GM19372 (cell line): Measurements from ENCODE around the gene ICA1.
"Not testable (repeated sequence)": the region's sequence is repeated elsewhere in the genome, so short reads cannot be mapped to it uniquely, and the experiment has no call there.

Experiments used
- ATAC-seq: cut with Tn5 transposase; IDR thresholded peaks from one replicate; pipeline ENCODE4 v1.9.1; 2021; ENCODE audit warnings: mild to moderate bottlenecking, low read depth, moderate library complexity; ENCODE audit not compliant: unreplicated experiment

ICA1 gene

DNA sequence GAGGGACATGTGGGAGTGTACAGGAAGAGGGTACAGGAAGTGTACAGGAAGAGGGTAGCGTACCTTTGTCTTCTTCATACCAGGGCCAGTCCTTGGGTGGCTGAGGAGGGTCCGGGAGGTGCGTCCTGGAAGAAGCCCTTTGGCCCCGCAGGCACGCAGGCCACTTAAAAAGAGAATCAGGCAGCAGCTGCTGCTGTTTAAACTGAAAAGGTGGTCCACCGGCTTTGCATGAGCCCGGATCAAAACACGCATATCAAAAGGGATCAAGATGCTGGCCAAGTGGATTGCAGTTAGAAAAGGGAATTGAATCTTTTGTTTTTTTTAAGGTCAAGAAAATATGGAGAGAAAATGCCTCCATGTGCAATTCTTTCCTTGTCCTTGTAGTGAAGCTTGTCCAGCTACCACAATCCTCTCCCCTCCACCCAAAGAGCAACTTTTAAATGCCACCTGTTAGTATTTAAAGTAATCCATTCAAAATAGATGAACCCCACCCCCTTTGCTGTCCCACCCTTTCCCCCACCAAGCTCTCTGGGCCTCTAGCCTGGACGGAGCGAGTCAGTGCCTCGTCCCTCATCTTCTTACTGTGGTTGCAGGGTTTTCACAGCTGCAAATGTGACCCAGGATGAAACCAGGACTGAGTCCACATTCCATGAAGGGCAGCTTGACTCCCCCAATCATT, 150.5 kb downstream of the ICA1 start:
- no peak for ATAC-seq

DNA sequence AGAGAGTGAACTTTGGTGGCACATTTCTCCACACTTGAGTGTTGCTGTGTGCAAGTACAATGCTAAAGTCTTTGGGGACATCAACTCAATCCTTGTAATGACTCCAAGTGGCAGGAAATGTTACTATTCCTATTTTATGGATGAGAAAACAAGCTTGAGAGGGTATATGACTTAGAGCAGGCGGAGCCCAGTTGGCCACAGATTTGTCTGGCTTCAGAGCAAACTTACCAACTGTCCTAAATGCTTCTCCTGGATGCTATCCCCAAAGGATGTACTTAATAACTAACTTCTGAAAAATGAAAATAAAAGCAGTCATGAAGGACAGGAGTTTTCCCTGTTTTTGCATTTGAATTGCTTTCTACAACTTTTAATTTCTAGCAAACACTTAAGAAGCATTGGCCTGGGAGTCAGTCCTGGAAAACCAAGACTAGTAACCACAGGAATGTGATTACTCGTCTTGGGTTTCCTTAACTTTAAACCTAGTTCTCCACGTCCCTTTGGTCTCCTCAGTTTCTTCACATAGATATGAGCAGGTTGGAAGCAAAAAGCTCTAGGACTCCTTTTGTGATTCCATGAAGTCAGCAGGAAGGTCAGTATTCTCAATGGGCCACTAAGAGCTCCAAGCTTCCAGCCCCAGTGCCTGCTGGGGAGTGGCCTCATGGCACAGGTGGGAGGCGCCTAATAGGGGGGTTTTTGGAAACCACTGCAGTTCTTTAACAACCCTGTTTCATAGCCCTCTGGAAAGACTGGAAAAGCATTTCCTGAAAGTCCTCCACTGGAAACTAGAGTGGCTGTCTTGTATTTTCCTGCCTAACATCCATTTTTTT, 152.6 kb downstream of the ICA1 start:
- no peak for ATAC-seq

GRCh38 chr7:8105449-8106095, 156.4 kb downstream of the ICA1 start:
- ATAC-seq: no peak

GRCh38 chr7:8103282-8103681, 158.7 kb downstream of the ICA1 start:
- no peak for ATAC-seq

GRCh38 chr7:8101292-8101691, 160.7 kb downstream of the ICA1 start:
- ATAC-seq: not testable (repeated sequence)

GRCh38 chr7:8094164-8095140, 167.5 kb downstream of the ICA1 start:
- ATAC-seq: no peak

GRCh38 chr7:8092140-8092539, 169.8 kb downstream of the ICA1 start:
- ATAC-seq: no peak

- ATAC-seq: no peak
These were observed 172.8 kb downstream of the ICA1 start for GRCh38 chr7:8089036-8089780.

DNA sequence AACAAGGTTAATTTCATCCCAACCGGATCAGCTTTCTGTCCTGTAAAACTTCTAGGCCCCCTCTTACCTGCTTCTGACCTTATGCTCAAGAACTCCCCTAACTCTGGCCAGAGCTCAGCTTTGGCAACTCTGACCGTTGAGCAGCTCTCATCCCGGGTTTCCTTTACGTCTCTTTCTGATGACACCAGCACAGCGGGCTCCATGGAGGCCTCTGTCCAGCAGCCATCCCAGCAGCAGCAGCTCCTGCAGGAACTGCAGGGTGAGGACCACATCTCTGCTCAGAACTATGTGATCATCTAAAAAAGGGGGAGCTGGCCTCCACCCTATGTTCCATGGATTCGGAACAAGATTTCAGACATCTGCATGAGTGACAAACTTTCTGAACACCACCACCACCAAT, 175.7 kb downstream of the ICA1 start:
- ATAC-seq: no peak

DNA sequence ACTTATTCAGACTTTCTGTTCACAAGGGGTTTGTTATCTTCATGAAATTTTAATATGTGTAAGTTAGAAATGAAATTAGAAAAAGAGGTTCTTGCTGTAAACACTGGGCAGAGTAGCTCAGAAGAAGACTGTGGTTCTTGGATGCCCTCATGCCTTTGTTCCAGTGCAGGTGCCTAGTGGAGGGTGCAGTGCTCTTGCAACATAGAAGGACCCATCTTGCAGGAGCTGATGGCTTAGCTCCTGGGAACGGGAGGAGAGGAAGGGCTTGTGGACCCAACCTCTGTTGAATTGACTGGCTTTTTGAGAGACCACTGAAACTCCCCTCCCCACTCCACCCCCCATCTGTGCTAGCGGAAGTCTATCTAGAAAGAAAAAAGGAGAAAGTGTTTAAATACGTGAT, 176.5 kb downstream of the ICA1 start:
- ATAC-seq: no peak

DNA sequence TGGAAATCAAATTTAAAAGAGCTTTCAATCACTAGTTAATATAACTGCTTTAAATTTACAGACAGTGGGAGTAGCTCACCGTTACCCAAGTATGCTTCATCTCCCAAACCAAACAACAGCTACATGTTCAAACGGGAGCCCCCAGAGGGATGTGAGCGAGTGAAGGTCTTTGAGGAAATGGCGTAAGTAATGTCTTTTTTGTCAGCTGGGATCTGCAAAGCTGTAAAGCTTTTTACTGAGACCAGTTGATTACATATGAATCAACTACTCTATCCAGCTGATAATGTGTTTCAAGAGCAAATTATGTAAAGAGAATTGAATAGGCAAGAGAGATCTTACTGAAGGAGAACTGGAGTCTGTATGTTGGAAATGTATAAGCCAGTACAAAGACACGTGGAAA, 177.1 kb downstream of the ICA1 start:
- ATAC-seq: no peak

DNA sequence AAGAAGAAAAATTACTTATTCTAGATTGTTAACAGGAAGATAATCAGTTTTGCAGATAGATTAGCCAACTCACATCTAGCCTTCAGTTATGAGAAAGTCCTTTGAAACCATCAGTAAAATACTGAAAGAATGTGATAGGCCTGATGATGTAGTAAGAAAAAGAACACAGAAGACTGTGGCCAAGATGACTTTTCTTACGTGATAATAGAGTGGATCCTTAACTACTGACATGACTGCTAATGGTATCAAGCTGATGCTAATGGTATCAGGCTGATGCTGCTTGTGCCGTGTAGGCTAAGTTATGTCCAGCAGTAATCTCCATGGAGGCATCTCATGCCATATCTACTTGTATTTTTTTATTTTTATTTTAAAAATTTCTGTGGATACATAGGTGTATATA, 179.2 kb downstream of the ICA1 start:
- ATAC-seq: no peak

- ATAC-seq: no peak
These were observed 183.5 kb downstream of the ICA1 start for GRCh38 chr7:8078418-8078817.

GRCh38 chr7:8070451-8071180, 191.4 kb downstream of the ICA1 start:
- ATAC-seq: no peak

DNA sequence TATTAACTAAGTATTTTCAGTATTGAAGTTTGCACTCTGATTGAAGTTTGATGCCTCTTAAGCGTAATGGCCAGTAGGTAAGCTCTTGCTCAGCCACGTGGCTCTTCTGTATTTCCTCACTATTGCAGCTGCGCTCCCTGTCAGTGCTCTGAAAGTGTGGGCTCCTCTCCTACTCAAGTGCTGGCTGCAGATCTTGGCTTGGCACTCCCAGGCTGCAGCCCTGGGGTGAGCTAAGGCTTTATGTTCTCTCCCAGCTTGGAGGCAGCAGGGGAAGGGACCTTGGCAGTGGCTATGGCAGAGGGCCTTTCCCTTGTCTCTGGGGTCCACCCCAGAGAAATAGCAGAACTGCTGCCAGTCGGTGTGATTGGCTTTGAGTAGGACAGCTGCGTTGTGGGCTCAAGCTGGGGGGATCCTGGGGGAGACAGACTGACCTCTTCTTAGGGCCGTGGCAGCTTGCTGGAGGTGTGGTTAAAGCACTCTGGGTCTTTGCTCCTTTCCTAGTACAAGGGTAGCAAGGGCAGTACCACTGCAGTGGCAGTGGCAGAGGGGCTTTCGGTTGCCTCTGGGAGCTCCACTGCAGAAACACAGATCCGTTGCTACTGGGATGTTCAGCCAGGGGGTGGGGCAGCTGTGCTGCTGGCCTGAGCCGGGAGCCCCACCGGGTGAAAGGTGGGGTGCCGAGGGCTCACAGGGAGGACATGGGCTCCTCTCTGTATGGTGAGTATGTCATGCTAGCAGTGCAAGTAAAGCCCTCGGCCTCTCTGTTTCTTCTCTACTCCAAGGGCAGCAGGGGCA, 192.9 kb downstream of the ICA1 start:
- no peak for ATAC-seq

- ATAC-seq: no peak
These were observed 196.6 kb downstream of the ICA1 start for GRCh38 chr7:8065356-8065813.

DNA sequence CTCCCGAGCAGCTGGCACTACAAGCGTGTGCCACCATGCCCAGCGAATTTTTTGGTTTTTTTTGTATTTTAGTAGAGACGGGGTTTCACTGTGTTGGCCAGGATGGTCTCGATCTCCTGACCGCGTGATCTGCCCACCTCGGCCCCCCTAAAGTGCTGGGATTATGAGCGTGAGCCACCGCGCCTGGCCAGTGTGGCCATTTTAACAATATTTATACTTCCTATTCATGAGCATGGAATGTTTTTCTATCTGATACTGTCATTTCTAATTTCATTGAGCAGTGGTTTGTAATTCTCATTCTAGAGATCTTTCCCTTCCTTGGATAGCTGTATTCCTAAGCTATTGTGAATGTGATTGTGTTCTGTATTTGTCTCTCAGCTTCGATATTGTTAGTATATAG, 197.1 kb downstream of the ICA1 start:
- no peak for ATAC-seq

- ATAC-seq: no peak
These were observed 198.2 kb downstream of the ICA1 start for GRCh38 chr7:8063706-8064297.
